Panc1 (cell line): Measurements from ENCODE around the gene MMP23B.

ENCODE experiments used
- POLR2AphosphoS5 ChIP-seq: IDR thresholded peaks from 2 replicates; pipeline ENCODE4 v1.6.1; 2012; ENCODE audit warnings: mild to moderate bottlenecking, low read depth, low read length, moderate library complexity
- TCF7L2 ChIP-seq: IDR thresholded peaks from 2 replicates; pipeline ENCODE4 v1.6.1; 2011; ENCODE audit warnings: mild to moderate bottlenecking, low read depth, low read length, inconsistent platforms
- TF ChIP-seq, protein P1 (sequence below): fragments of 450-650 bp; IDR thresholded peaks from 2 replicates; pipeline ENCODE4 v1.5.1; 2017; ENCODE audit warnings: mild to moderate bottlenecking
- TF ChIP-seq, protein P2 (sequence below), 2 experiments: IDR thresholded peaks; 2 replicates each; pipeline ENCODE4 v1.6.1; 2011 to 2012; ENCODE audit warnings: low read depth in 2 of 2, control low read depth in 1 of 2, low read length in 1 of 2, mild to moderate bottlenecking in 1 of 2, moderate library complexity in 1 of 2; ENCODE audit not compliant: insufficient read depth in 1 of 2

DNA sequence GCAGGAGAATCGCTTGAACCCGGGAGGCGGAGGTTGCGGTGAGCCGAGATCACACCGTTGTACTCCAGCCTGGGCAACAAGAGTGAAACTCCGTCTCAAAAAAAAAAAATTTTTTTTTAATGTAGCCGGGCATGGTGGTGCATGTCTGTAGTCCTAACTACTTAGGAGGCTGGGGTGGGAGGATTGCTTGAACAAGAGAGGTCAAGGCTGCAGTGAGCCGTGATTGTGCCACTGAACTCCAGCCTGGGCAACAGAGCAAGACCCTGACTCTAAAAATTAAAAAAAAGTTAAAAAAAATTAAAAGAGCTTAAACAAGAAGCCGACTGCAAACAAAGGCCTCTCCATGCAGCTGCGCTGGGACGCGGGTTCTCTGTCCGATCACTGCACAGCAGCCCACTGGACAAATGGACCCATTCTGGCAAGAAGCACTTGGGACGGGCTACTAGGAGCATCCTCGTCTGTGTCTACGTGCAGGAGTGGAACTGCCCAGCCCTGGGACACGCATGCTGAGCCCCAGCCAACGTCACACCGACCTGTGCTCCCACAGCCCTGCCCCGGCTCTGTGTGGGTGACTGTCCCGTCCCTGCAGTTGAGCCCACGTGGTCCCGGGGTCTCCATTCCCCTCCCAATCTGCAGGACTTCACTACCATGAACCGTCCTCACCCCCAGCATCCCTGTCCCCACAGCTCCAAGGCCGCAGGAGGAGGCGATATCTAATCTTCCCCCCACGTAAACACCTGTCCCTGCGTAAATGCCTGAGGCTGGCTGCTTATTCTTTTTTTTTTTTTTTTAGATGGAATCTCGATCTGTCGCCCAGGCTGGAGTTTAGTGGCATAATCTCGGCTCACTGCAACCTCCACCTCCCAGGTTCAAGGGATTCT, 48.3 kb downstream of the MMP23B start:
- TF ChIP-seq, protein P1, sequence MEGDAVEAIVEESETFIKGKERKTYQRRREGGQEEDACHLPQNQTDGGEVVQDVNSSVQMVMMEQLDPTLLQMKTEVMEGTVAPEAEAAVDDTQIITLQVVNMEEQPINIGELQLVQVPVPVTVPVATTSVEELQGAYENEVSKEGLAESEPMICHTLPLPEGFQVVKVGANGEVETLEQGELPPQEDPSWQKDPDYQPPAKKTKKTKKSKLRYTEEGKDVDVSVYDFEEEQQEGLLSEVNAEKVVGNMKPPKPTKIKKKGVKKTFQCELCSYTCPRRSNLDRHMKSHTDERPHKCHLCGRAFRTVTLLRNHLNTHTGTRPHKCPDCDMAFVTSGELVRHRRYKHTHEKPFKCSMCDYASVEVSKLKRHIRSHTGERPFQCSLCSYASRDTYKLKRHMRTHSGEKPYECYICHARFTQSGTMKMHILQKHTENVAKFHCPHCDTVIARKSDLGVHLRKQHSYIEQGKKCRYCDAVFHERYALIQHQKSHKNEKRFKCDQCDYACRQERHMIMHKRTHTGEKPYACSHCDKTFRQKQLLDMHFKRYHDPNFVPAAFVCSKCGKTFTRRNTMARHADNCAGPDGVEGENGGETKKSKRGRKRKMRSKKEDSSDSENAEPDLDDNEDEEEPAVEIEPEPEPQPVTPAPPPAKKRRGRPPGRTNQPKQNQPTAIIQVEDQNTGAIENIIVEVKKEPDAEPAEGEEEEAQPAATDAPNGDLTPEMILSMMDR = no peak
- TF ChIP-seq, protein P2, sequence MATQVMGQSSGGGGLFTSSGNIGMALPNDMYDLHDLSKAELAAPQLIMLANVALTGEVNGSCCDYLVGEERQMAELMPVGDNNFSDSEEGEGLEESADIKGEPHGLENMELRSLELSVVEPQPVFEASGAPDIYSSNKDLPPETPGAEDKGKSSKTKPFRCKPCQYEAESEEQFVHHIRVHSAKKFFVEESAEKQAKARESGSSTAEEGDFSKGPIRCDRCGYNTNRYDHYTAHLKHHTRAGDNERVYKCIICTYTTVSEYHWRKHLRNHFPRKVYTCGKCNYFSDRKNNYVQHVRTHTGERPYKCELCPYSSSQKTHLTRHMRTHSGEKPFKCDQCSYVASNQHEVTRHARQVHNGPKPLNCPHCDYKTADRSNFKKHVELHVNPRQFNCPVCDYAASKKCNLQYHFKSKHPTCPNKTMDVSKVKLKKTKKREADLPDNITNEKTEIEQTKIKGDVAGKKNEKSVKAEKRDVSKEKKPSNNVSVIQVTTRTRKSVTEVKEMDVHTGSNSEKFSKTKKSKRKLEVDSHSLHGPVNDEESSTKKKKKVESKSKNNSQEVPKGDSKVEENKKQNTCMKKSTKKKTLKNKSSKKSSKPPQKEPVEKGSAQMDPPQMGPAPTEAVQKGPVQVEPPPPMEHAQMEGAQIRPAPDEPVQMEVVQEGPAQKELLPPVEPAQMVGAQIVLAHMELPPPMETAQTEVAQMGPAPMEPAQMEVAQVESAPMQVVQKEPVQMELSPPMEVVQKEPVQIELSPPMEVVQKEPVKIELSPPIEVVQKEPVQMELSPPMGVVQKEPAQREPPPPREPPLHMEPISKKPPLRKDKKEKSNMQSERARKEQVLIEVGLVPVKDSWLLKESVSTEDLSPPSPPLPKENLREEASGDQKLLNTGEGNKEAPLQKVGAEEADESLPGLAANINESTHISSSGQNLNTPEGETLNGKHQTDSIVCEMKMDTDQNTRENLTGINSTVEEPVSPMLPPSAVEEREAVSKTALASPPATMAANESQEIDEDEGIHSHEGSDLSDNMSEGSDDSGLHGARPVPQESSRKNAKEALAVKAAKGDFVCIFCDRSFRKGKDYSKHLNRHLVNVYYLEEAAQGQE (IDR thresholded peaks at IDR 0.05; ENCODE audit: insufficient read depth in 1 of 2, low read depth in 2 of 2, low read length in 1 of 2) = no peak
- TF ChIP-seq TCF7L2 (no peak), POLR2AphosphoS5 (no peak)
